GM12878 (cell line): ENCODE data around the gene KRTAP10-11. TPM values are rescaled to one million over a fixed set of nuclear protein-coding genes. Genes with fewer than 3 reads are reported as not detected.

Source experiments
- ATAC-seq: fragments of 200-7000 bp; cut with Tn5 transposase; 3 replicates; pipeline ENCODE4 v1.9.1; 2020; ENCODE audit warnings: mild to moderate bottlenecking, moderate library complexity
- BruUV-seq: library from RNA; stranded (reverse); fragments of 400-500 nt; replicated peaks from 2 replicates; lab custom pipeline; 2021; lab: Mats Ljungman, UMichigan
- CTCF ChIA-PET: fragments of 300-600 bp; sonication (Branson Sonifier 250); formaldehyde crosslinking; extraction: SDS; loops from one replicate; lab custom pipeline; 2021; ENCODE audit warnings: inconsistent platforms; lab: Yijun Ruan, JAX
- POLR2A ChIA-PET: fragments of 350-600 bp; formaldehyde crosslinking; extraction: SDS; loops from one replicate; lab custom pipeline; 2021; ENCODE audit warnings: inconsistent platforms; lab: Charles Lee
- RAD21 ChIA-PET: fragments of 300-600 bp; sonication (Branson Sonifier 250); formaldehyde crosslinking; loops from one replicate; lab custom pipeline; 2023; ENCODE audit warnings: antibody characterized with exemption; ENCODE audit not compliant: unreplicated experiment; lab: Charles Lee
- SMC1A ChIA-PET: fragments of 300-600 bp; sonication (Branson Sonifier 250); formaldehyde crosslinking; loops from one replicate; lab custom pipeline; 2023; ENCODE audit not compliant: unreplicated experiment, uncharacterized antibody; lab: Charles Lee
- DNase-seq: peaks from one replicate; pipeline ENCODE4 v3.0.0-alpha.2; 2011; ENCODE audit warnings: low read depth, low spot score
- FAIRE-seq: peaks from 3 replicates; lab custom pipeline; 2011; peaks lifted over from hg19 to GRCh38; lab: Jason Lieb, UNC
- H2AFZ ChIP-seq: 2 replicates; pipeline ENCODE4 v1.6.0; 2011; ENCODE audit warnings: low read depth, low read length, control low read depth; ENCODE audit not compliant: control insufficient read depth
- H3K27ac ChIP-seq: 2 replicates; pipeline ENCODE4 v1.5.1; 2011; ENCODE audit warnings: control low read depth; ENCODE audit not compliant: control insufficient read depth, insufficient read depth
- H3K27me3 ChIP-seq, 2 experiments: replicated peaks in 1 of 2; 2 replicates each; pipeline versions ENCODE4 v1.6.0 to v1.6.1; 2011; ENCODE audit warnings: low read length in 1 of 2; ENCODE audit not compliant: control insufficient read depth in 2 of 2, insufficient read depth in 2 of 2
- H3K36me3 ChIP-seq, 2 experiments: 2 replicates each; pipeline ENCODE4 v1.5.1; 2011; ENCODE audit warnings: low read length in 1 of 2; ENCODE audit not compliant: control insufficient read depth in 2 of 2, insufficient read depth in 2 of 2
- H3K4me1 ChIP-seq: 2 replicates; pipeline ENCODE4 v1.6.1; 2011; ENCODE audit warnings: mild to moderate bottlenecking, low read length, moderate library complexity, mixed read lengths; ENCODE audit not compliant: control insufficient read depth, insufficient read depth
- H3K4me2 ChIP-seq: 2 replicates; pipeline ENCODE4 v1.6.0; 2011; ENCODE audit warnings: control low read depth; ENCODE audit not compliant: control insufficient read depth, insufficient read depth
- H3K4me3 ChIP-seq: fragments of 200-600 bp; sonication (generic); 2 replicates; pipeline ENCODE4 v1.5.1; 2016
- H3K79me2 ChIP-seq: 2 replicates; pipeline ENCODE4 v1.6.0; 2011; ENCODE audit warnings: low read length; ENCODE audit not compliant: control insufficient read depth, insufficient read depth
- H3K9ac ChIP-seq: 2 replicates; pipeline ENCODE4 v1.8.0; 2011; ENCODE audit warnings: low read length, control low read depth, mixed read lengths; ENCODE audit not compliant: control insufficient read depth, insufficient read depth
- H3K9me3 ChIP-seq: replicated peaks from 3 replicates; pipeline ENCODE4 v1.5.1; 2011; ENCODE audit warnings: mild to moderate bottlenecking, low read length; ENCODE audit not compliant: control insufficient read depth, insufficient read depth
- H4K20me1 ChIP-seq: 2 replicates; pipeline ENCODE4 v1.6.0; 2011; ENCODE audit not compliant: control insufficient read depth, insufficient read depth
- ATF3 ChIP-seq: IDR thresholded peaks from 2 replicates; pipeline ENCODE4 v1.6.1; 2011; ENCODE audit warnings: low read depth, mild to moderate bottlenecking, low read length, moderate library complexity, borderline replicate concordance; ENCODE audit errors: extremely low read depth
- DPF2 ChIP-seq: fragments of 450-650 bp; IDR thresholded peaks from 2 replicates; pipeline ENCODE4 v1.6.1; 2017; ENCODE audit warnings: mild to moderate bottlenecking
- FOXK2 ChIP-seq: fragments of 450-650 bp; IDR thresholded peaks from 2 replicates; pipeline ENCODE4 v1.6.1; 2017; ENCODE audit warnings: mild to moderate bottlenecking, moderate library complexity
- FOXM1 ChIP-seq: IDR thresholded peaks from 2 replicates; pipeline ENCODE4 v1.6.1; 2012; ENCODE audit warnings: low read depth, mild to moderate bottlenecking, inconsistent platforms, low read length, moderate library complexity
- HCFC1 ChIP-seq: fragments of 150-350 bp; IDR thresholded peaks from 2 replicates; pipeline ENCODE4 v1.6.1; 2014; ENCODE audit warnings: low read length
- HDAC2 ChIP-seq: fragments of 200-600 bp; sonication (generic); IDR thresholded peaks from 2 replicates; pipeline ENCODE4 v1.6.1; 2017
- HDGF ChIP-seq: fragments of 450-650 bp; IDR thresholded peaks from 2 replicates; pipeline ENCODE4 v1.6.1; 2016; ENCODE audit warnings: antibody characterized with exemption
- KDM1A ChIP-seq: fragments of 200-600 bp; sonication (generic); IDR thresholded peaks from 2 replicates; pipeline ENCODE4 v1.6.1; 2016; ENCODE audit warnings: borderline replicate concordance
- MXI1 ChIP-seq: fragments of 150-350 bp; IDR thresholded peaks from 2 replicates; pipeline ENCODE4 v1.6.1; 2011; ENCODE audit warnings: low read depth, mild to moderate bottlenecking, inconsistent platforms, low read length, improper control_type of control experiment
- NBN ChIP-seq: fragments of 450-650 bp; IDR thresholded peaks from 2 replicates; pipeline ENCODE4 v1.6.1; 2016
- NFIC ChIP-seq: IDR thresholded peaks from 2 replicates; pipeline ENCODE4 v1.6.1; 2012; ENCODE audit warnings: low read depth, mild to moderate bottlenecking, inconsistent platforms, low read length, moderate library complexity
- NFXL1 ChIP-seq: fragments of 450-650 bp; IDR thresholded peaks from 2 replicates; pipeline ENCODE4 v1.6.1; 2017; ENCODE audit warnings: antibody characterized with exemption, mild to moderate bottlenecking, borderline replicate concordance
- NKRF ChIP-seq: fragments of 450-650 bp; conservative IDR thresholded peaks from 2 replicates; pipeline ENCODE4 v1.6.1; 2017; ENCODE audit warnings: mild to moderate bottlenecking, moderate library complexity
- PKNOX1 ChIP-seq: fragments of 450-650 bp; IDR thresholded peaks from 2 replicates; pipeline ENCODE4 v1.6.1; 2016; ENCODE audit warnings: mild to moderate bottlenecking
- SREBF1 ChIP-seq: IDR thresholded peaks from 2 replicates; pipeline ENCODE4 v1.6.1; 2012; ENCODE audit warnings: mild to moderate bottlenecking, low read length
- SUPT20H ChIP-seq: IDR thresholded peaks from 2 replicates; pipeline ENCODE4 v1.6.1; 2011; ENCODE audit warnings: low read depth, mild to moderate bottlenecking, low read length, moderate library complexity, borderline replicate concordance; ENCODE audit not compliant: control insufficient read depth
- TBL1XR1 ChIP-seq: IDR thresholded peaks from 2 replicates; pipeline ENCODE4 v1.6.1; 2012; ENCODE audit warnings: low read depth, low read length, improper control_type of control experiment
- ZBED1 ChIP-seq: IDR thresholded peaks from 2 replicates; pipeline ENCODE4 v1.6.1; 2016; ENCODE audit warnings: borderline replicate concordance
- WGBS: methylation state at CpG from one replicate; pipeline ENCODE4 v1.1.6; 2016; ENCODE audit warnings: low lambda C conversion rate; ENCODE audit not compliant: insufficient replicate concordance, insufficient coverage; ENCODE audit errors: missing lambda C conversion rate; 5-methylcytosine and 5-hydroxymethylcytosine counted together
- in situ Hi-C: fragments of 300-500 bp; cut with MboI; formaldehyde crosslinking; loops from 9 replicates; pipeline ENCODE4 v1.14.3; 2018; ENCODE audit warnings: mixed read lengths
- intact Hi-C: fragments of 100-400 bp; cut with micrococcal nuclease; formaldehyde crosslinking; loops from one replicate; pipeline ENCODE4 v1.14.2; 2022; ENCODE audit not compliant: unreplicated experiment
- polyA plus RNA-seq, 11 experiments: library from polyadenylated mRNA; depleted of rRNA in 4 of 11; unstranded in 6 of 11; stranded (reverse) in 5 of 11; fragments of >200 nt; fragmentation: Nextera tagmentation in 4 of 11; fragmentation: Illumina TruSeq in 1 of 11; extraction: Ambion mirVana in 4 of 11; extraction: Trizol in 1 of 11; gene quantifications; 1 replicate in 1 of 11; 2 replicates in 10 of 11; pipeline versions ENCODE4 v1.2.1 to v1.2.3, GENCODE V29; 2011 to 2016; ENCODE audit warnings: inconsistent platforms in 2 of 11, missing spikeins in 2 of 11, low read depth in 1 of 11
- total RNA-seq, 4 experiments: library from RNA; depleted of rRNA in 3 of 4; stranded (reverse); fragments of >200 nt in 3 of 4; fragmentation: Illumina TruSeq in 1 of 4; extraction: Trizol in 1 of 4; gene quantifications; 2 replicates each; pipeline versions ENCODE4 v1.2.1 to v1.2.3, GENCODE V29; 2013 to 2021

The KRTAP10-11 gene
- total and polyA plus RNA-seq, 10 of the 15 experiments (the other 5 are each of a cell fraction or from before 2014, with no cell fraction given) = not detected

DNA sequence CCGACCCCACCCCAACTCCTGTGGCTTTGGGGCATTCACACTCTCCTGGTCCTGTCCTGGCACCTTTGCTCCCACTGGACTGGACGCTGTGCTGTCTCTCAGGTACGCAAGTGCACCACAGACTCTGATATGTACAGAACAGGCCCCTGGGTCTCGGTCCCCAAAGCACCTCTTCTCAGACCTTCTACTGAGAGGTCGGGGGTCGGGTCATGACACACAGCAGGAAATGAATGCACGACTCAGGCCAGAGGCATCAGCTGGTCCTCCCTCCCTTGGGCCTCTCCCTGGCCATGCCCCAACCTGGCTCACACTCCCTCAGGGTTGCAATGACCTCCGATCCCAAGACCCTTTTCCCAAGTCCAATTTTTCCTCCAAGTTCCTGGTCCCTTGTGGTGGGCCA, 49.0 kb downstream of the KRTAP10-11 start:
- WGBS = 5% methylated on average over 7 of the region's 8 CpGs
- in situ Hi-C loops = no loop called here
- H3K27me3 ChIP-seq = peaks cover 2 to 3% of the 10 kb centered on the region in 2 experiments; a peak in 3 of 4 replicates
- H2AFZ ChIP-seq = no peak overlapping the region
- intact Hi-C loops = no loop called here
- CTCF ChIA-PET = no interaction called here
- ATAC-seq = no peak
- H3K27ac ChIP-seq = no peak overlapping the region
- SMC1A ChIA-PET = no interaction called here
- H3K4me3 ChIP-seq = no peak overlapping the region
- no peaks in the 10 kb centered on the region for H3K79me2 ChIP-seq
- FAIRE-seq = no peak
- H4K20me1 ChIP-seq = no peaks in the 10 kb centered on the region
- no peak for DNase-seq
- no TSS peak for BruUV-seq
- H3K4me2 ChIP-seq = no peak overlapping the region
- RAD21 ChIA-PET = no interaction called here
- H3K9me3 ChIP-seq = peaks cover 1% of the 10 kb centered on the region; the same call in 2 of the 3 replicates
- POLR2A ChIA-PET = no interaction called here
- no peak overlapping the region for H3K9ac ChIP-seq
- H3K36me3 ChIP-seq = no peaks in the 10 kb centered on the region
- no peaks in the 10 kb centered on the region for H3K4me1 ChIP-seq
- TF ChIP-seq KDM1A (no peak), HCFC1 (no peak), NFIC (no peak), DPF2 (no peak), FOXM1 (no peak), ZBED1 (no peak), HDAC2 (no peak), HDGF (no peak), SUPT20H (no peak), TBL1XR1 (no peak), ATF3 (no peak), NKRF (no peak), MXI1 (no peak), PKNOX1 (no peak), SREBF1 (no peak), NFXL1 (no peak), FOXK2 (no peak), NBN (no peak)
